GM23338 (cell line): ENCODE results near the gene FAM25G.
"Not testable (repeated sequence)": the region's sequence is repeated elsewhere in the genome, so short reads cannot be mapped to it uniquely, and the experiment has no call there.

ENCODE experiments used
- CREB1 ChIP-seq: fragments of 250-450 bp; sonication (Bioruptor Pico); IDR thresholded peaks from 2 replicates; pipeline ENCODE4 v1.5.0; 2020; ENCODE audit warnings: low read depth, mild to moderate bottlenecking, moderate library complexity
- EZH2 ChIP-seq: fragments of 200-600 bp; sonication (generic); IDR thresholded peaks from one replicate; pipeline ENCODE4 v1.8.0; 2017; ENCODE audit warnings: antibody characterized with exemption, mild to moderate bottlenecking, low read depth; ENCODE audit not compliant: unreplicated experiment
- EZH2phosphoT487 ChIP-seq: fragments of 200-600 bp; sonication (generic); IDR thresholded peaks from one replicate; pipeline ENCODE4 v1.8.1; 2018; ENCODE audit warnings: antibody characterized with exemption; ENCODE audit not compliant: unreplicated experiment
- JUNB ChIP-seq: IDR thresholded peaks from one replicate; pipeline ENCODE4 v1.6.1; 2016; ENCODE audit warnings: antibody characterized with exemption; ENCODE audit not compliant: unreplicated experiment
- NANOG ChIP-seq: IDR thresholded peaks from 2 replicates; pipeline ENCODE4 v1.6.1; 2016; ENCODE audit warnings: antibody characterized with exemption, borderline replicate concordance
- POLR2AphosphoS5 ChIP-seq: IDR thresholded peaks from 2 replicates; pipeline ENCODE4 v1.6.1; 2016; ENCODE audit warnings: antibody characterized with exemption, low read depth
- STAT1 ChIP-seq: IDR thresholded peaks from one replicate; pipeline ENCODE4 v1.6.1; 2016; ENCODE audit warnings: antibody characterized with exemption; ENCODE audit not compliant: unreplicated experiment
- ZNF114 ChIP-seq: fragments of 250-450 bp; sonication (Bioruptor Pico); IDR thresholded peaks from 2 replicates; pipeline ENCODE4 v1.5.0; 2020; ENCODE audit warnings: mild to moderate bottlenecking, moderate library complexity
- ZNF331 ChIP-seq: fragments of 250-450 bp; sonication (Bioruptor Pico); IDR thresholded peaks from 2 replicates; pipeline ENCODE4 v1.5.0; 2020; ENCODE audit warnings: low read depth, mild to moderate bottlenecking, moderate library complexity
- TF ChIP-seq, protein P1 (sequence below), 2 experiments: fragments of 200-600 bp in 1 of 2; sonication (generic) in 1 of 2; conservative IDR thresholded peaks; 2 replicates each; pipeline versions ENCODE4 v1.5.1 to v1.6.1; 2016 to 2017; ENCODE audit warnings: antibody characterized with exemption in 2 of 2, low read depth in 2 of 2, mild to moderate bottlenecking in 2 of 2, moderate library complexity in 1 of 2
- TF ChIP-seq, protein P2 (sequence below): IDR thresholded peaks from 2 replicates; pipeline ENCODE4 v1.6.1; 2016; ENCODE audit warnings: antibody characterized with exemption
- TF ChIP-seq, protein P3 (sequence below): IDR thresholded peaks from one replicate; pipeline ENCODE4 v1.6.1; 2018; ENCODE audit warnings: antibody characterized with exemption; ENCODE audit not compliant: unreplicated experiment
- TF ChIP-seq, protein P4 (sequence below): fragments of 250-450 bp; sonication (Bioruptor Pico); IDR thresholded peaks from 2 replicates; pipeline ENCODE4 v1.5.0; 2020; ENCODE audit warnings: mild to moderate bottlenecking, moderate library complexity

DNA sequence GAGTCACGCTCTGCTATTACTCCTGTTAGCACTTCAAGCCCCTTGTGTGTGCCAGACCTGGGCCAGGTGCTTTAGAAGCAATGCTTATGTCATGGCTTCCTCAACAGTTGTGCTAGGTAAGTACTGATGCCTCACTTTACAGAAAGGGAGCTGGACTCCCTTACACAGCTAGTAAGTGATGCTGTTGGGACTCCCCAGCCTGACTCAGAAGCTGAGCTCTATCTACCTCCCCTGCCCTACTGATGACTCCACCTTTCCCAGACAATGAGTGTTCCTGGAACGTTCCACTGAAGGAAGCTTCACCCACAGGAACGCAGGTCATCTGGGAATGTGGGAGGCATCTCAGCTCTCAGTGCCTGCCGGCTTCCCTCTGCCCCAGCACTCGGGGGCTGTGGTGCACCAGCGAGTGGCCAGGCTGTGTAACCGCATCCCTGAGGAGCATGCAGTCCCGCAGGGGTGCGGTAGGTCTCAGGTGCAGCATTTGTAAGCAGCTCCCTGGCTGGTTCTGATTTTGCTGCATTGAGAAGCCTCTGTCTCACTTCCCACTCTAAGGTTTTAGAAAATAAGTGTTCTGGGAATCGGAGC is 10.2 kb downstream of the FAM25G start:
- TF ChIP-seq, protein P1, sequence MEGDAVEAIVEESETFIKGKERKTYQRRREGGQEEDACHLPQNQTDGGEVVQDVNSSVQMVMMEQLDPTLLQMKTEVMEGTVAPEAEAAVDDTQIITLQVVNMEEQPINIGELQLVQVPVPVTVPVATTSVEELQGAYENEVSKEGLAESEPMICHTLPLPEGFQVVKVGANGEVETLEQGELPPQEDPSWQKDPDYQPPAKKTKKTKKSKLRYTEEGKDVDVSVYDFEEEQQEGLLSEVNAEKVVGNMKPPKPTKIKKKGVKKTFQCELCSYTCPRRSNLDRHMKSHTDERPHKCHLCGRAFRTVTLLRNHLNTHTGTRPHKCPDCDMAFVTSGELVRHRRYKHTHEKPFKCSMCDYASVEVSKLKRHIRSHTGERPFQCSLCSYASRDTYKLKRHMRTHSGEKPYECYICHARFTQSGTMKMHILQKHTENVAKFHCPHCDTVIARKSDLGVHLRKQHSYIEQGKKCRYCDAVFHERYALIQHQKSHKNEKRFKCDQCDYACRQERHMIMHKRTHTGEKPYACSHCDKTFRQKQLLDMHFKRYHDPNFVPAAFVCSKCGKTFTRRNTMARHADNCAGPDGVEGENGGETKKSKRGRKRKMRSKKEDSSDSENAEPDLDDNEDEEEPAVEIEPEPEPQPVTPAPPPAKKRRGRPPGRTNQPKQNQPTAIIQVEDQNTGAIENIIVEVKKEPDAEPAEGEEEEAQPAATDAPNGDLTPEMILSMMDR (conservative IDR thresholded peaks at IDR 0.05; ENCODE audit: low read depth in 2 of 2), result not testable (repeated sequence)
- TF ChIP-seq EZH2; EZH2phosphoT487; JUNB; POLR2AphosphoS5; NANOG; ZNF331 (CRISPR knock-in tag); STAT1; CREB1 (CRISPR knock-in tag); ZNF114 (CRISPR knock-in tag): not testable (repeated sequence)
- TF ChIP-seq, protein P2, sequence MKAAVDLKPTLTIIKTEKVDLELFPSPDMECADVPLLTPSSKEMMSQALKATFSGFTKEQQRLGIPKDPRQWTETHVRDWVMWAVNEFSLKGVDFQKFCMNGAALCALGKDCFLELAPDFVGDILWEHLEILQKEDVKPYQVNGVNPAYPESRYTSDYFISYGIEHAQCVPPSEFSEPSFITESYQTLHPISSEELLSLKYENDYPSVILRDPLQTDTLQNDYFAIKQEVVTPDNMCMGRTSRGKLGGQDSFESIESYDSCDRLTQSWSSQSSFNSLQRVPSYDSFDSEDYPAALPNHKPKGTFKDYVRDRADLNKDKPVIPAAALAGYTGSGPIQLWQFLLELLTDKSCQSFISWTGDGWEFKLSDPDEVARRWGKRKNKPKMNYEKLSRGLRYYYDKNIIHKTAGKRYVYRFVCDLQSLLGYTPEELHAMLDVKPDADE, result not testable (repeated sequence)
- TF ChIP-seq, protein P3, sequence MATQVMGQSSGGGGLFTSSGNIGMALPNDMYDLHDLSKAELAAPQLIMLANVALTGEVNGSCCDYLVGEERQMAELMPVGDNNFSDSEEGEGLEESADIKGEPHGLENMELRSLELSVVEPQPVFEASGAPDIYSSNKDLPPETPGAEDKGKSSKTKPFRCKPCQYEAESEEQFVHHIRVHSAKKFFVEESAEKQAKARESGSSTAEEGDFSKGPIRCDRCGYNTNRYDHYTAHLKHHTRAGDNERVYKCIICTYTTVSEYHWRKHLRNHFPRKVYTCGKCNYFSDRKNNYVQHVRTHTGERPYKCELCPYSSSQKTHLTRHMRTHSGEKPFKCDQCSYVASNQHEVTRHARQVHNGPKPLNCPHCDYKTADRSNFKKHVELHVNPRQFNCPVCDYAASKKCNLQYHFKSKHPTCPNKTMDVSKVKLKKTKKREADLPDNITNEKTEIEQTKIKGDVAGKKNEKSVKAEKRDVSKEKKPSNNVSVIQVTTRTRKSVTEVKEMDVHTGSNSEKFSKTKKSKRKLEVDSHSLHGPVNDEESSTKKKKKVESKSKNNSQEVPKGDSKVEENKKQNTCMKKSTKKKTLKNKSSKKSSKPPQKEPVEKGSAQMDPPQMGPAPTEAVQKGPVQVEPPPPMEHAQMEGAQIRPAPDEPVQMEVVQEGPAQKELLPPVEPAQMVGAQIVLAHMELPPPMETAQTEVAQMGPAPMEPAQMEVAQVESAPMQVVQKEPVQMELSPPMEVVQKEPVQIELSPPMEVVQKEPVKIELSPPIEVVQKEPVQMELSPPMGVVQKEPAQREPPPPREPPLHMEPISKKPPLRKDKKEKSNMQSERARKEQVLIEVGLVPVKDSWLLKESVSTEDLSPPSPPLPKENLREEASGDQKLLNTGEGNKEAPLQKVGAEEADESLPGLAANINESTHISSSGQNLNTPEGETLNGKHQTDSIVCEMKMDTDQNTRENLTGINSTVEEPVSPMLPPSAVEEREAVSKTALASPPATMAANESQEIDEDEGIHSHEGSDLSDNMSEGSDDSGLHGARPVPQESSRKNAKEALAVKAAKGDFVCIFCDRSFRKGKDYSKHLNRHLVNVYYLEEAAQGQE, result not testable (repeated sequence)
- TF ChIP-seq, protein P4, sequence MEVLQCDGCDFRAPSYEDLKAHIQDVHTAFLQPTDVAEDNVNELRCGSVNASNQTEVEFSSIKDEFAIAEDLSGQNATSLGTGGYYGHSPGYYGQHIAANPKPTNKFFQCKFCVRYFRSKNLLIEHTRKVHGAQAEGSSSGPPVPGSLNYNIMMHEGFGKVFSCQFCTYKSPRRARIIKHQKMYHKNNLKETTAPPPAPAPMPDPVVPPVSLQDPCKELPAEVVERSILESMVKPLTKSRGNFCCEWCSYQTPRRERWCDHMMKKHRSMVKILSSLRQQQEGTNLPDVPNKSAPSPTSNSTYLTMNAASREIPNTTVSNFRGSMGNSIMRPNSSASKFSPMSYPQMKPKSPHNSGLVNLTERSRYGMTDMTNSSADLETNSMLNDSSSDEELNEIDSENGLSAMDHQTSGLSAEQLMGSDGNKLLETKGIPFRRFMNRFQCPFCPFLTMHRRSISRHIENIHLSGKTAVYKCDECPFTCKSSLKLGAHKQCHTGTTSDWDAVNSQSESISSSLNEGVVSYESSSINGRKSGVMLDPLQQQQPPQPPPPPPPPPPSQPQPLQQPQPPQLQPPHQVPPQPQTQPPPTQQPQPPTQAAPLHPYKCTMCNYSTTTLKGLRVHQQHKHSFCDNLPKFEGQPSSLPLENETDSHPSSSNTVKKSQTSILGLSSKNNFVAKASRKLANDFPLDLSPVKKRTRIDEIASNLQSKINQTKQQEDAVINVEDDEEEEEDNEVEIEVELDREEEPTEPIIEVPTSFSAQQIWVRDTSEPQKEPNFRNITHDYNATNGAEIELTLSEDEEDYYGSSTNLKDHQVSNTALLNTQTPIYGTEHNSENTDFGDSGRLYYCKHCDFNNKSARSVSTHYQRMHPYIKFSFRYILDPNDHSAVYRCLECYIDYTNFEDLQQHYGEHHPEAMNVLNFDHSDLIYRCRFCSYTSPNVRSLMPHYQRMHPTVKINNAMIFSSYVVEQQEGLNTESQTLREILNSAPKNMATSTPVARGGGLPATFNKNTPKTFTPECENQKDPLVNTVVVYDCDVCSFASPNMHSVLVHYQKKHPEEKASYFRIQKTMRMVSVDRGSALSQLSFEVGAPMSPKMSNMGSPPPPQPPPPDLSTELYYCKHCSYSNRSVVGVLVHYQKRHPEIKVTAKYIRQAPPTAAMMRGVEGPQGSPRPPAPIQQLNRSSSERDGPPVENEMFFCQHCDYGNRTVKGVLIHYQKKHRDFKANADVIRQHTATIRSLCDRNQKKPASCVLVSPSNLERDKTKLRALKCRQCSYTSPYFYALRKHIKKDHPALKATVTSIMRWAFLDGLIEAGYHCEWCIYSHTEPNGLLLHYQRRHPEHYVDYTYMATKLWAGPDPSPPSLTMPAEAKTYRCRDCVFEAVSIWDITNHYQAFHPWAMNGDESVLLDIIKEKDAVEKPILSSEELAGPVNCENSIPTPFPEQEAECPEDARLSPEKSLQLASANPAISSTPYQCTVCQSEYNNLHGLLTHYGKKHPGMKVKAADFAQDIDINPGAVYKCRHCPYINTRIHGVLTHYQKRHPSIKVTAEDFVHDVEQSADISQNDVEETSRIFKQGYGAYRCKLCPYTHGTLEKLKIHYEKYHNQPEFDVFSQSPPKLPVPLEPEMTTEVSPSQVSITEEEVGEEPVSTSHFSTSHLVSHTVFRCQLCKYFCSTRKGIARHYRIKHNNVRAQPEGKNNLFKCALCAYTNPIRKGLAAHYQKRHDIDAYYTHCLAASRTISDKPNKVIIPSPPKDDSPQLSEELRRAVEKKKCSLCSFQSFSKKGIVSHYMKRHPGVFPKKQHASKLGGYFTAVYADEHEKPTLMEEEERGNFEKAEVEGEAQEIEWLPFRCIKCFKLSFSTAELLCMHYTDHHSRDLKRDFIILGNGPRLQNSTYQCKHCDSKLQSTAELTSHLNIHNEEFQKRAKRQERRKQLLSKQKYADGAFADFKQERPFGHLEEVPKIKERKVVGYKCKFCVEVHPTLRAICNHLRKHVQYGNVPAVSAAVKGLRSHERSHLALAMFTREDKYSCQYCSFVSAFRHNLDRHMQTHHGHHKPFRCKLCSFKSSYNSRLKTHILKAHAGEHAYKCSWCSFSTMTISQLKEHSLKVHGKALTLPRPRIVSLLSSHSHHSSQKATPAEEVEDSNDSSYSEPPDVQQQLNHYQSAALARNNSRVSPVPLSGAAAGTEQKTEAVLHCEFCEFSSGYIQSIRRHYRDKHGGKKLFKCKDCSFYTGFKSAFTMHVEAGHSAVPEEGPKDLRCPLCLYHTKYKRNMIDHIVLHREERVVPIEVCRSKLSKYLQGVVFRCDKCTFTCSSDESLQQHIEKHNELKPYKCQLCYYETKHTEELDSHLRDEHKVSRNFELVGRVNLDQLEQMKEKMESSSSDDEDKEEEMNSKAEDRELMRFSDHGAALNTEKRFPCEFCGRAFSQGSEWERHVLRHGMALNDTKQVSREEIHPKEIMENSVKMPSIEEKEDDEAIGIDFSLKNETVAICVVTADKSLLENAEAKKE, result not testable (repeated sequence)
